ENCODE results near the gene WEE1. TPM values are rescaled to one million over a fixed set of nuclear protein-coding genes. Genes with fewer than 3 reads are reported as not detected.
"Not testable (repeated sequence)": the region's sequence is repeated elsewhere in the genome, so short reads cannot be mapped to it uniquely, and the experiment has no call there.

Gene WEE1
- polyA plus RNA-seq, 4 donors, result 77.9 to 96.1 (median 84.4) TPM

GRCh38 chr11:9617940-9618339, 44.5 kb downstream of the WEE1 start:
- no peak for DNase-seq (ENCODE audit: low read depth in 4 of 4, low spot score in 3 of 4)

- no peak for DNase-seq (ENCODE audit: low read depth in 4 of 4, low spot score in 3 of 4)
Measured at GRCh38 chr11:9619004-9619403, 45.5 kb downstream of the WEE1 start.

GRCh38 chr11:9619971-9620370, 46.5 kb downstream of the WEE1 start:
- no peak for DNase-seq (ENCODE audit: low read depth in 4 of 4, low spot score in 3 of 4)

- not testable (repeated sequence) for DNase-seq (ENCODE audit: low read depth in 4 of 4, low spot score in 3 of 4)
Measured at GRCh38 chr11:9622353-9622752, 48.9 kb downstream of the WEE1 start.

- not testable (repeated sequence) for DNase-seq (ENCODE audit: low read depth in 4 of 4, low spot score in 3 of 4)
Measured at GRCh38 chr11:9623053-9623452, 49.6 kb downstream of the WEE1 start.

- no peak for DNase-seq (ENCODE audit: low read depth in 4 of 4, low spot score in 3 of 4)
Measured at GRCh38 chr11:9624448-9624847, 51.0 kb downstream of the WEE1 start.

GRCh38 chr11:9625162-9625561, 51.7 kb downstream of the WEE1 start:
- DNase-seq (ENCODE audit: low read depth in 4 of 4, low spot score in 3 of 4), result no peak

GRCh38 chr11:9625728-9626127, 52.3 kb downstream of the WEE1 start:
- DNase-seq (ENCODE audit: low read depth in 4 of 4, low spot score in 3 of 4), result no peak

GRCh38 chr11:9626496-9627394, 53.3 kb downstream of the WEE1 start:
- DNase-seq (ENCODE audit: low read depth in 4 of 4, low spot score in 3 of 4), result no peak

- no peak for DNase-seq (ENCODE audit: low read depth in 4 of 4, low spot score in 3 of 4)
Measured at GRCh38 chr11:9629064-9629463, 55.6 kb downstream of the WEE1 start.

- no peak for DNase-seq (ENCODE audit: low read depth in 4 of 4, low spot score in 3 of 4)
Measured at GRCh38 chr11:9633679-9634078, 60.2 kb downstream of the WEE1 start.

- no peak for DNase-seq (ENCODE audit: low read depth in 4 of 4, low spot score in 3 of 4)
Measured at GRCh38 chr11:9636691-9637090, 63.2 kb downstream of the WEE1 start.

GRCh38 chr11:9639099-9639498, 65.6 kb downstream of the WEE1 start:
- no peak for DNase-seq (ENCODE audit: low read depth in 4 of 4, low spot score in 3 of 4)

Other genes starting within 250 kb of the WEE1 start
- gene IPO7, start 189.0 kb upstream of the WEE1 start, polyA plus RNA-seq (ENCODE audit: insufficient read length in 4 of 4), result 100 to 1,000 TPM; 103 to 126 (median 122) TPM
- 10 to 100 TPM; 25.9 to 31.7 (median 28.2) TPM for gene ZNF143, start 112.7 kb upstream of the WEE1 start, polyA plus RNA-seq (ENCODE audit: insufficient read length in 4 of 4)
- 10 to 100 TPM; 25.0 to 30.2 (median 28.4) TPM for gene SWAP70, start 90.4 kb downstream of the WEE1 start, polyA plus RNA-seq (ENCODE audit: insufficient read length in 4 of 4)